SK-N-SH (cell line): ENCODE results near the gene FBXW9. TPM values are rescaled to one million over a fixed set of nuclear protein-coding genes. Genes with fewer than 3 reads are reported as not detected.
A peak's percentile ranks its signal among the peaks of the same experiment; 100 is the strongest.

ENCODE experiments used
- CTCF ChIA-PET: fragments of 300-600, 350-600 bp; formaldehyde crosslinking; extraction: SDS; loops from one replicate; lab custom pipeline; 2021; lab: Yijun Ruan, JAX
- POLR2A ChIA-PET: fragments of 350-600 bp; sonication (Branson Sonifier 250); formaldehyde crosslinking; extraction: SDS; loops from one replicate; lab custom pipeline; 2020; ENCODE audit warnings: antibody characterized with exemption, inconsistent platforms; lab: Yijun Ruan, JAX
- DNase-seq: peaks from one replicate; pipeline ENCODE4 v3.0.0; 2012
- H2AFZ ChIP-seq: fragments of 200-600 bp; sonication (generic); 2 replicates; pipeline ENCODE4 v1.8.1; 2016; ENCODE audit warnings: antibody characterized with exemption, mild to moderate bottlenecking, low read depth
- H3F3A ChIP-seq: fragments of 200-600 bp; sonication (generic); replicated peaks from 2 replicates; pipeline ENCODE3; 2016; ENCODE audit warnings: antibody characterized with exemption, mild to moderate bottlenecking; ENCODE audit not compliant: insufficient read depth
- H3K27ac ChIP-seq, 2 experiments: fragments of 200-500 bp in 1 of 2; fragments of 200-600 bp in 1 of 2; sonication (Bioruptor generic) in 1 of 2; sonication (generic), shearing (Covaris generic) in 1 of 2; 2 replicates each; pipeline versions ENCODE4 v1.5.1 to v1.6.1; 2014 to 2016; ENCODE audit warnings: low read depth in 2 of 2, inconsistent platforms in 1 of 2, low read length in 1 of 2, mild to moderate bottlenecking in 1 of 2, mixed read lengths in 1 of 2
- H3K27me3 ChIP-seq: fragments of 200-600 bp; sonication (generic), shearing (Covaris generic); 2 replicates; pipeline ENCODE4 v1.6.1; 2016; ENCODE audit warnings: mixed run types; ENCODE audit not compliant: insufficient read depth
- H3K36me3 ChIP-seq, 2 experiments: fragments of 200-500 bp in 1 of 2; fragments of 200-600 bp in 1 of 2; sonication (Bioruptor generic) in 1 of 2; sonication (generic) in 1 of 2; replicated peaks in 1 of 2; 2 replicates each; pipeline versions ENCODE3 to v1.5.1; 2014 to 2016; ENCODE audit warnings: low read length in 1 of 2, mild to moderate bottlenecking in 1 of 2; ENCODE audit not compliant: insufficient read depth in 2 of 2, control insufficient read depth in 1 of 2
- H3K4me1 ChIP-seq, 2 experiments: fragments of 200-500 bp in 1 of 2; fragments of 200-600 bp in 1 of 2; sonication (Bioruptor generic) in 1 of 2; sonication (generic), shearing (Covaris generic) in 1 of 2; 2 replicates each; pipeline versions ENCODE4 v1.5.1 to v1.6.1; 2014 to 2016; ENCODE audit warnings: low read depth in 1 of 2, low read length in 1 of 2, mixed run types in 1 of 2; ENCODE audit not compliant: insufficient read depth in 2 of 2, control insufficient read depth in 1 of 2
- H3K4me2 ChIP-seq: fragments of 200-600 bp; sonication (generic), shearing (Covaris generic); 2 replicates; pipeline ENCODE4 v1.6.1; 2017; ENCODE audit warnings: mixed run types
- H3K4me3 ChIP-seq, 2 experiments: fragments of 200-500 bp in 1 of 2; fragments of 200-600 bp in 1 of 2; sonication (Bioruptor generic) in 1 of 2; sonication (generic), shearing (Covaris generic) in 1 of 2; 2 replicates each; pipeline versions ENCODE4 v1.5.1 to v1.8.1; 2014 to 2016; ENCODE audit warnings: low read depth in 2 of 2, inconsistent platforms in 1 of 2, low read length in 1 of 2, mild to moderate bottlenecking in 1 of 2, mixed read lengths in 1 of 2, moderate library complexity in 1 of 2
- H3K79me2 ChIP-seq: fragments of 200-600 bp; sonication (generic); 2 replicates; pipeline ENCODE4 v1.8.1; 2017; ENCODE audit warnings: mild to moderate bottlenecking; ENCODE audit not compliant: insufficient read depth
- H3K9ac ChIP-seq: fragments of 200-600 bp; sonication (generic); 2 replicates; pipeline ENCODE4 v1.6.1; 2017; ENCODE audit warnings: mixed run types
- H3K9me2 ChIP-seq: fragments of 200-600 bp; sonication (generic); 2 replicates; pipeline ENCODE4 v1.6.1; 2017; ENCODE audit warnings: mixed run types
- H3K9me3 ChIP-seq: fragments of 200-600 bp; sonication (generic); 2 replicates; pipeline ENCODE4 v1.6.1; 2017; ENCODE audit warnings: mixed run types, mild to moderate bottlenecking, moderate library complexity
- H4K20me1 ChIP-seq: fragments of 200-600 bp; sonication (generic); 2 replicates; pipeline ENCODE4 v1.6.1; 2017; ENCODE audit warnings: mild to moderate bottlenecking, mixed run types; ENCODE audit not compliant: insufficient read depth
- ELF1 ChIP-seq: IDR thresholded peaks from 2 replicates; pipeline ENCODE4 v1.4.0; 2012
- EZH2phosphoT487 ChIP-seq: fragments of 200-600 bp; sonication (generic); IDR thresholded peaks from 2 replicates; pipeline ENCODE4 v1.6.1; 2017; ENCODE audit warnings: low read depth, mixed run types, mild to moderate bottlenecking, antibody characterized with exemption, moderate library complexity, borderline replicate concordance
- FOSL2 ChIP-seq: IDR thresholded peaks from 2 replicates; pipeline ENCODE4 v1.4.0; 2012; ENCODE audit warnings: low read depth, mild to moderate bottlenecking, moderate library complexity, borderline replicate concordance
- FOXJ3 ChIP-seq: sonication (generic); formaldehyde crosslinking; IDR thresholded peaks from 2 replicates; pipeline ENCODE4 v1.5.1; 2020; ENCODE audit warnings: mild to moderate bottlenecking, missing genetic modification reagents
- GABPA ChIP-seq: IDR thresholded peaks from 2 replicates; pipeline ENCODE4 v1.4.0; 2012; ENCODE audit warnings: low read depth, mild to moderate bottlenecking
- GATA2 ChIP-seq: sonication (generic); formaldehyde crosslinking; IDR thresholded peaks from 2 replicates; pipeline ENCODE4 v1.5.0; 2020; ENCODE audit warnings: mild to moderate bottlenecking, missing genetic modification reagents
- MEF2A ChIP-seq: IDR thresholded peaks from 2 replicates; pipeline ENCODE4 v1.4.0; 2012; ENCODE audit warnings: low read depth, borderline replicate concordance
- NFIC ChIP-seq: IDR thresholded peaks from 2 replicates; pipeline ENCODE4 v1.4.0; 2012; ENCODE audit warnings: borderline replicate concordance
- NRF1 ChIP-seq: IDR thresholded peaks from 2 replicates; pipeline ENCODE4 v1.6.1; 2012; ENCODE audit warnings: low read depth, mild to moderate bottlenecking, low read length
- POLR2AphosphoS5 ChIP-seq: IDR thresholded peaks from 2 replicates; pipeline ENCODE4 v1.6.1; 2012; ENCODE audit warnings: low read depth, low read length
- RAD21 ChIP-seq: IDR thresholded peaks from 2 replicates; pipeline ENCODE4 v1.6.1; 2012; ENCODE audit warnings: mild to moderate bottlenecking, low read length
- RCOR1 ChIP-seq: fragments of 150-350 bp; IDR thresholded peaks from 2 replicates; pipeline ENCODE4 v1.6.1; 2017; ENCODE audit warnings: antibody characterized with exemption, low read length
- RXRA ChIP-seq: IDR thresholded peaks from 2 replicates; pipeline ENCODE4 v1.4.0; 2012; ENCODE audit warnings: low read depth, mild to moderate bottlenecking, borderline replicate concordance
- SMC3 ChIP-seq: IDR thresholded peaks from 2 replicates; pipeline ENCODE4 v1.6.1; 2012; ENCODE audit warnings: low read depth, low read length, improper control_type of control experiment
- TCF12 ChIP-seq: IDR thresholded peaks from 2 replicates; pipeline ENCODE4 v1.4.0; 2012
- TEAD4 ChIP-seq: IDR thresholded peaks from 2 replicates; pipeline ENCODE4 v1.4.0; 2012; ENCODE audit warnings: mild to moderate bottlenecking, borderline replicate concordance; ENCODE audit not compliant: insufficient read depth
- WGBS: methylation state at CpG from one replicate; pipeline ENCODE4 v1.1.6; 2017; ENCODE audit warnings: low lambda C conversion rate; 5-methylcytosine and 5-hydroxymethylcytosine counted together
- polyA plus RNA-seq, 3 experiments: library from polyadenylated mRNA; depleted of rRNA; stranded (reverse); fragments of >200 nt; gene quantifications; 2 replicates each; pipeline ENCODE4 v1.2.3, GENCODE V29; 2012
- TF ChIP-seq, protein P1 (sequence below): fragments of 150-350 bp; IDR thresholded peaks from 2 replicates; pipeline ENCODE4 v1.6.1; 2016; ENCODE audit warnings: mild to moderate bottlenecking, low read depth, low read length
- TF ChIP-seq, protein P2 (sequence below): IDR thresholded peaks from 2 replicates; pipeline ENCODE4; 2012
- TF ChIP-seq, protein P3 (sequence below): IDR thresholded peaks from 2 replicates; pipeline ENCODE4 v1.4.0; 2012; ENCODE audit warnings: low read depth, borderline replicate concordance
- TF ChIP-seq, protein P4 (sequence below): fragments of 150-350 bp; IDR thresholded peaks from 2 replicates; pipeline ENCODE4 v1.6.1; 2017; ENCODE audit warnings: antibody characterized with exemption, low read length, low read depth, borderline replicate concordance
- TF ChIP-seq, protein P5 (sequence below): fragments of 200-600 bp; sonication (generic); IDR thresholded peaks from 2 replicates; pipeline ENCODE4 v1.6.1; 2017; ENCODE audit warnings: antibody characterized with exemption, mild to moderate bottlenecking, moderate library complexity

FBXW9 gene
- polyA plus RNA-seq, 1 of the 3 experiments (the other 2 are of a cell fraction), result 26.6 TPM

DNA sequence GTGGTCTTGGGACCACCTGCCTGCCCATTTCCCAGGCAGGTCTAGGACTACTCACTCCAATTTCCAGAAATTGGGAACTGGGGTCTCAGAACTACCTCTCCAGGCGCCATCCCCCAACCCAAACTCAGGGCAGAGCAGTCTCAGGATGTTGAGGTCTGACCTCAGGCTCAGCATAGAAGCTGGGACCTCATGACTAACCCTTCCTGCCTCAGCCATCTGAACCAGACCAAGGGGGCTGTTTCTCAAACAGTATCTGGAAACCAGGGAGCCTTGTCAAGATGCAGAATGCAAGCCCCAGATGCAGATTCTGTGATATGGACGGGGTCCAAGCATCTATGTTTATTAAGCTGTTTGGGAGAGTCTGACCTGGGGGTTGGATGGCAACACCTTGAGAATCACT is 1.3 kb downstream of the FBXW9 start:
- TF ChIP-seq EZH2phosphoT487 (no peak), RXRA (no peak), TCF12 (no peak), MEF2A (no peak), FOXJ3 (CRISPR knock-in tag) (no peak), SMC3 (no peak), RCOR1 (no peak), NRF1 (no peak), TEAD4 (no peak), ELF1 (no peak)
- TF ChIP-seq, protein P1, sequence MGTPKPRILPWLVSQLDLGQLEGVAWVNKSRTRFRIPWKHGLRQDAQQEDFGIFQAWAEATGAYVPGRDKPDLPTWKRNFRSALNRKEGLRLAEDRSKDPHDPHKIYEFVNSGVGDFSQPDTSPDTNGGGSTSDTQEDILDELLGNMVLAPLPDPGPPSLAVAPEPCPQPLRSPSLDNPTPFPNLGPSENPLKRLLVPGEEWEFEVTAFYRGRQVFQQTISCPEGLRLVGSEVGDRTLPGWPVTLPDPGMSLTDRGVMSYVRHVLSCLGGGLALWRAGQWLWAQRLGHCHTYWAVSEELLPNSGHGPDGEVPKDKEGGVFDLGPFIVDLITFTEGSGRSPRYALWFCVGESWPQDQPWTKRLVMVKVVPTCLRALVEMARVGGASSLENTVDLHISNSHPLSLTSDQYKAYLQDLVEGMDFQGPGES, result no peak
- TF ChIP-seq, protein P2, sequence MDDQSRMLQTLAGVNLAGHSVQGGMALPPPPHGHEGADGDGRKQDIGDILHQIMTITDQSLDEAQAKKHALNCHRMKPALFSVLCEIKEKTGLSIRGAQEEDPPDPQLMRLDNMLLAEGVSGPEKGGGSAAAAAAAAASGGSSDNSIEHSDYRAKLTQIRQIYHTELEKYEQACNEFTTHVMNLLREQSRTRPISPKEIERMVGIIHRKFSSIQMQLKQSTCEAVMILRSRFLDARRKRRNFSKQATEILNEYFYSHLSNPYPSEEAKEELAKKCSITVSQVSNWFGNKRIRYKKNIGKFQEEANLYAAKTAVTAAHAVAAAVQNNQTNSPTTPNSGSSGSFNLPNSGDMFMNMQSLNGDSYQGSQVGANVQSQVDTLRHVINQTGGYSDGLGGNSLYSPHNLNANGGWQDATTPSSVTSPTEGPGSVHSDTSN, result no peak
- TF ChIP-seq, protein P3, sequence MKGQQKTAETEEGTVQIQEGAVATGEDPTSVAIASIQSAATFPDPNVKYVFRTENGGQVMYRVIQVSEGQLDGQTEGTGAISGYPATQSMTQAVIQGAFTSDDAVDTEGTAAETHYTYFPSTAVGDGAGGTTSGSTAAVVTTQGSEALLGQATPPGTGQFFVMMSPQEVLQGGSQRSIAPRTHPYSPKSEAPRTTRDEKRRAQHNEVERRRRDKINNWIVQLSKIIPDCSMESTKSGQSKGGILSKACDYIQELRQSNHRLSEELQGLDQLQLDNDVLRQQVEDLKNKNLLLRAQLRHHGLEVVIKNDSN, result no peak
- TF ChIP-seq, all 33 proteins: peak for 0
- Histone ChIP-seq H4K20me1 (no peaks in the 10 kb centered on the region), H3K4me2 (peak overlapping the region; percentile 81), H3K79me2 (no peaks in the 10 kb centered on the region; the same call in 1 of the 2 replicates), H3K27ac (no peak overlapping the region), H3K4me1 (peaks cover 0 to 16% of the 10 kb centered on the region in 2 experiments; a peak in 2 of 4 replicates), H3K27me3 (no peaks in the 10 kb centered on the region), H2AFZ (no peak overlapping the region), H3F3A (peaks cover 32% of the 10 kb centered on the region), H3K36me3 (peaks cover 11 to 15% of the 10 kb centered on the region in 2 experiments), H3K9ac (no peak overlapping the region), H3K9me3 (no peaks in the 10 kb centered on the region), H3K9me2 (no peaks in the 10 kb centered on the region), H3K4me3 (peak overlapping the region; percentile 81 to 89)
- WGBS, result 60% methylated on average over 2 of the region's 2 CpGs
- CTCF ChIA-PET, result interaction anchor here (1.1 to 2.9 kb wide), 4 partner anchors 19 to 152 kb away, joined by 3 to 11 read pairs (median 4); no protein-coding TSS in a partner anchor
- no peak for DNase-seq
- POLR2A ChIA-PET, result interaction anchor here (1.1 to 1.4 kb wide), 2 partner anchors 13 to 29 kb away, joined by 3 to 4 read pairs; partner anchors contain the start of genes DHPS, MAN2B1 and WDR83

DNA sequence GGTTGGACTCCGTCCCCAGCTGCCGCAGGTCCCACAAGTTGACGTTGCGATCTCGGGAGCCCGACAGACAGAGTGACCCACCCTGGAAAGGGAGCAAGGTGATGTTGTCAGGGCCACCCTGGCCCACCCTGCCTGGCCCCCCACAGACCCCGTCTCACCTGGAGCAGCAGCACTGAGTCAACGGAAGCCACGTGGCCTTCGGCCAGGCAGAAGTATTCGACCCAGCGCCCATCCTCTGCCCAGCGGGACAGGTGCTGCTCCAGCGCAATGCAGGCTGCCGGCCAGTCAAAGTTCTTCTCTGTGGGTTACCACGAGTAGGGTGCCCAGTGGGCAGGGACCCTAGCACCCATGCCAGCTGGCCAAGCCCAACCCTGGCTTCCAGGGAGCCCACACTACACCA is 1.8 kb downstream of the FBXW9 start:
- no peak for TF ChIP-seq GABPA
- TF ChIP-seq, protein P4, sequence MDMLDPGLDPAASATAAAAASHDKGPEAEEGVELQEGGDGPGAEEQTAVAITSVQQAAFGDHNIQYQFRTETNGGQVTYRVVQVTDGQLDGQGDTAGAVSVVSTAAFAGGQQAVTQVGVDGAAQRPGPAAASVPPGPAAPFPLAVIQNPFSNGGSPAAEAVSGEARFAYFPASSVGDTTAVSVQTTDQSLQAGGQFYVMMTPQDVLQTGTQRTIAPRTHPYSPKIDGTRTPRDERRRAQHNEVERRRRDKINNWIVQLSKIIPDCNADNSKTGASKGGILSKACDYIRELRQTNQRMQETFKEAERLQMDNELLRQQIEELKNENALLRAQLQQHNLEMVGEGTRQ, result no peak
- TF ChIP-seq ELF1, result no peak
- no peak for TF ChIP-seq TCF12
- no peak for TF ChIP-seq FOXJ3 (CRISPR knock-in tag)
- TF ChIP-seq, protein P3, result no peak
- no peak for TF ChIP-seq RAD21
- no peak for TF ChIP-seq NFIC
- TF ChIP-seq GATA2 (CRISPR knock-in tag), result no peak
- TF ChIP-seq FOSL2, result no peak
- no peak for TF ChIP-seq POLR2AphosphoS5
- TF ChIP-seq, protein P5, sequence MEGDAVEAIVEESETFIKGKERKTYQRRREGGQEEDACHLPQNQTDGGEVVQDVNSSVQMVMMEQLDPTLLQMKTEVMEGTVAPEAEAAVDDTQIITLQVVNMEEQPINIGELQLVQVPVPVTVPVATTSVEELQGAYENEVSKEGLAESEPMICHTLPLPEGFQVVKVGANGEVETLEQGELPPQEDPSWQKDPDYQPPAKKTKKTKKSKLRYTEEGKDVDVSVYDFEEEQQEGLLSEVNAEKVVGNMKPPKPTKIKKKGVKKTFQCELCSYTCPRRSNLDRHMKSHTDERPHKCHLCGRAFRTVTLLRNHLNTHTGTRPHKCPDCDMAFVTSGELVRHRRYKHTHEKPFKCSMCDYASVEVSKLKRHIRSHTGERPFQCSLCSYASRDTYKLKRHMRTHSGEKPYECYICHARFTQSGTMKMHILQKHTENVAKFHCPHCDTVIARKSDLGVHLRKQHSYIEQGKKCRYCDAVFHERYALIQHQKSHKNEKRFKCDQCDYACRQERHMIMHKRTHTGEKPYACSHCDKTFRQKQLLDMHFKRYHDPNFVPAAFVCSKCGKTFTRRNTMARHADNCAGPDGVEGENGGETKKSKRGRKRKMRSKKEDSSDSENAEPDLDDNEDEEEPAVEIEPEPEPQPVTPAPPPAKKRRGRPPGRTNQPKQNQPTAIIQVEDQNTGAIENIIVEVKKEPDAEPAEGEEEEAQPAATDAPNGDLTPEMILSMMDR, result no peak
- no peak for TF ChIP-seq MEF2A
- ChIA-PET POLR2A (interaction anchor here (1.4 kb wide), 1 partner anchor 13 kb away, joined by 3 read pairs; the partner anchor contains the start of gene DHPS), CTCF (interaction anchor here (1.0 to 2.9 kb wide), 4 partner anchors 18 to 153 kb away, joined by 3 to 11 read pairs (median 4); no protein-coding TSS in a partner anchor)
- H3K4me3 ChIP-seq, result no peak overlapping the region
- no peaks in the 10 kb centered on the region for H3K9me2 ChIP-seq
- H3K36me3 ChIP-seq, result peaks cover 6 to 15% of the 10 kb centered on the region in 2 experiments
- H3K27ac ChIP-seq, result no peak overlapping the region
- peak overlapping the region; percentile 81; the same call in 1 of the 2 replicates for H3K4me2 ChIP-seq
- H2AFZ ChIP-seq, result no peak overlapping the region
- peaks cover 0 to 16% of the 10 kb centered on the region in 2 experiments; a peak in 2 of 4 replicates for H3K4me1 ChIP-seq
- WGBS, result 100% methylated on average over 6 of the region's 16 CpGs
- H3K9me3 ChIP-seq, result no peaks in the 10 kb centered on the region
- H3K27me3 ChIP-seq, result no peaks in the 10 kb centered on the region
- no peaks in the 10 kb centered on the region; the same call in 1 of the 2 replicates for H3K79me2 ChIP-seq
- no peaks in the 10 kb centered on the region for H4K20me1 ChIP-seq
- H3F3A ChIP-seq, result peaks cover 29% of the 10 kb centered on the region
- H3K9ac ChIP-seq, result no peak overlapping the region
- DNase-seq, result no peak
